Neuron (in vitro differentiated cells): ENCODE results near the gene CDYL2.

Experiments used
- H2AFZ ChIP-seq: one replicate; pipeline ENCODE4 v1.6.1; 2013; ENCODE audit warnings: low read depth, mild to moderate bottlenecking, inconsistent platforms, low read length, moderate library complexity
- H3K27me3 ChIP-seq: one replicate; pipeline ENCODE4 v1.6.1; 2013; ENCODE audit warnings: low read length; ENCODE audit not compliant: insufficient read depth
- H3K36me3 ChIP-seq: one replicate; pipeline ENCODE4 v1.6.1; 2013; ENCODE audit warnings: low read length; ENCODE audit not compliant: insufficient read depth
- H3K4me1 ChIP-seq: one replicate; pipeline ENCODE4 v1.6.1; 2013; ENCODE audit warnings: low read length; ENCODE audit not compliant: insufficient read depth
- H3K4me3 ChIP-seq: 2 replicates; pipeline ENCODE4 v1.5.1; 2013; ENCODE audit warnings: mild to moderate bottlenecking, low read length, moderate library complexity
- H3K9me3 ChIP-seq: one replicate; pipeline ENCODE4 v1.6.1; 2013; ENCODE audit warnings: low read length

The CDYL2 gene

DNA sequence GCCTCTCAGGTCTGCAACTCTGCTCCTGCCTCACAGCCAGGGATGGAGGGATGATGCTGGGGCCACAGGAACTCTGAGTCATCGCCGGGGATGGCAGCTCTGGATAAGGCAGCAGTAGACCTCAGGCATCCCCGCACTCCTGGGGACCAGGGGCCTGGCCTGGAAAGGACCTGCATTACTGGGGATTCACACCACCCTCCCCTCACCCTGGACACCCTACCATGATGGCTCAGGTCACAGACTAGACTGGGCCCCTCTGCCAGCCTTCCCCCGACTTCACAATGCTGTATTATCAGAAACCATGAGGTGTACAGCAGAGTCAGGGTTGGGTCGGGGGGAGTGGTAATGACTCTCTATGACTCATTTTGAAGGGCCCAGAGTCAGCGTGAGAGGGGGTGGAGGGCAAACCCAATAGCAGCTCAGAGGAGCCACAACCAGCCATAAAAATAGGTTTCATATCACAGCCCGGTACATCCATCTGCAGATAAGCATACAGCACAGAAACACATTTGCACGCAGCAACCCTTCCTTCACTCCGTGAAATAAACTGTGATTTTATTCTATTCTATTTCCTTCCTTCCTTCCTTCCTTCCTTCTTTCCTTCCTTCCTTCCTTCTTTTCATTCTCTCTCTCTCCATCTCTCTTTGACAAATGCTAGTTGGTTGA lies 234.8 kb downstream of the CDYL2 start:
- H3K27me3 ChIP-seq, result no peaks in the 10 kb centered on the region

DNA sequence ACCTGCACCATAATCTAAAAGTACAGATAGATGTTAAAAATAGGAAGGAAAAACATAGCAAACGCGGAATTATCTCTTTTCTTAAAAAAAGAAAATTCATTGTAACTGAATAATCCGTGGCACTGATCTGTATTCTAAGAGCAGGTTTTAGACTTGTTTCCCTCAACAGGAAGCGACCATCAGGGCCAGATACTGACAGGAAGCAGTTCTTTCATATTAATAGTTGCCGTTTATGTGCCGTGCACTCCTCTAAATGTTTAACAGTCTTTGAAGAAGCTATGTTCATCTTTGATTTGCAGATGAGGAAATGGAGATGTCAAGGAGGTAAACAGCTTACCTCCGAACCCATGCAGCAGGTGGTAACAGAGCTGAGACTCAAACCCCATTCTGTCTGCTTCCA lies 240.0 kb downstream of the CDYL2 start:
- no peaks in the 10 kb centered on the region for H3K36me3 ChIP-seq
- H3K27me3 ChIP-seq, result no peaks in the 10 kb centered on the region
- no peaks in the 10 kb centered on the region for H3K9me3 ChIP-seq
- H3K4me1 ChIP-seq, result no peaks in the 10 kb centered on the region
- no peak overlapping the region for H2AFZ ChIP-seq
- no peak overlapping the region for H3K4me3 ChIP-seq

More for the DNA sequence above, 234.8 kb downstream of the CDYL2 start:
- Histone ChIP-seq H2AFZ (no peak overlapping the region), H3K4me3 (no peak overlapping the region), H3K36me3 (no peaks in the 10 kb centered on the region), H3K4me1 (no peaks in the 10 kb centered on the region), H3K9me3 (no peaks in the 10 kb centered on the region)

DNA sequence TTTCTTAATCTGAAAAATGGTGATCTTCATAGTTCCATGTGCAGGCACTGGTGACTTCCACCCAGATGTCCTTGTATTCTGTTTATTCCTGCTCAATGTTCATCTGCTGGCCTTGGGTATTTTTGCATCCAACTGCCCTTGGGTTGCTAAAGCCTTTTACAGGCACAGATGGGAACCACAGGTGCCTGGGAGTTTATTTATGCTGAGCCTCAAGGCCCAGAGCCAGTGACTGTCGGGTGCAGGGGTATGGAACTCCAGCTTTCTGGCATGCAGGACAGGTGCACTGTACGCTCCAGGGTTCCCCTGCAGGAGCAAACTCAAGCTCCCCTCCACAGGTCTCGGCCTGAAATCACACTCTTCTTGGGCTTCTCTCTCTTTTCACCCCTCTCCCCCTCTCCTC lies 241.3 kb downstream of the CDYL2 start:
- no peak overlapping the region for H2AFZ ChIP-seq
- H3K9me3 ChIP-seq, result no peaks in the 10 kb centered on the region
- H3K4me1 ChIP-seq, result no peaks in the 10 kb centered on the region
- H3K4me3 ChIP-seq, result no peak overlapping the region
- H3K36me3 ChIP-seq, result no peaks in the 10 kb centered on the region
- H3K27me3 ChIP-seq, result no peaks in the 10 kb centered on the region

DNA sequence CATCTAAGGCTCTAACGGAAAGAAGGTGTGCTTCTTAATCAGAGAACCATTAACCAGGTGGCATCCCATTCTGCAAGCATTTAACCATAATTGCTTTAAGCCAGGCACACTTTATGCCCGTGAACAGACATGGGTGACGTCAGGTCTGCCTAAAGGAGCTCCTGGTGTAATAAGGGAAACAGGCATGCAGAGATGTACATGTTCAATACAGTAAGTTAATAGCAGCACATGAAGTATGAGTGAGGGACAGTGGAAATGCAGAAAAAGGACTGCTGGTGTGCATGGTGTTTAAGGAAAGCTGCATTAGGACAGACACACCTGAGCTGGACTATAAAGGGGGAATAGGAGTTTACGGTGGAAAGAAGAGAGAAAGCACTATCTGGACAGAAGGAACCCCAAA lies 245.0 kb downstream of the CDYL2 start:
- Histone ChIP-seq H2AFZ (no peak overlapping the region), H3K4me1 (no peaks in the 10 kb centered on the region), H3K4me3 (no peak overlapping the region), H3K36me3 (no peaks in the 10 kb centered on the region), H3K9me3 (no peaks in the 10 kb centered on the region), H3K27me3 (no peaks in the 10 kb centered on the region)

DNA sequence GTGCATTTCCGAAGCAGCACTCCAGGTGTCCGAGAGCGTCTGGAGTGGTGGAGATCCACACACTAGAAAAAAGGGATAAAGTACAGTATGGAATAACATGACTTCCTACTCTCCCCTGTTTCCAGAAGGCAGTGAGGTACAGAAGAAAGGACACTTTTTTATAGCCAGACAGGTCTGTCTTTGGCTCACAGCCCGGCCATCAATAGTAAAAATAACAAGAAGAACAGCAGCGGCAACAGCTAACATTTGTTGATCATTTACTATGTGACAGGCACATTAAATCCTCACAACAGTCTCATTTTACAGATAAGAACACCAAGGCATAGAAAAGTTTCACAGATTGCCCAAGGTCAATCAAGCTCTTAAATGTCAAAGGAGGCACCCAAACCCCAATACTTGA lies 247.4 kb downstream of the CDYL2 start:
- no peaks in the 10 kb centered on the region for H3K4me1 ChIP-seq
- H3K27me3 ChIP-seq, result no peaks in the 10 kb centered on the region
- no peak overlapping the region for H2AFZ ChIP-seq
- H3K4me3 ChIP-seq, result no peak overlapping the region
- no peaks in the 10 kb centered on the region for H3K36me3 ChIP-seq
- no peaks in the 10 kb centered on the region for H3K9me3 ChIP-seq

DNA sequence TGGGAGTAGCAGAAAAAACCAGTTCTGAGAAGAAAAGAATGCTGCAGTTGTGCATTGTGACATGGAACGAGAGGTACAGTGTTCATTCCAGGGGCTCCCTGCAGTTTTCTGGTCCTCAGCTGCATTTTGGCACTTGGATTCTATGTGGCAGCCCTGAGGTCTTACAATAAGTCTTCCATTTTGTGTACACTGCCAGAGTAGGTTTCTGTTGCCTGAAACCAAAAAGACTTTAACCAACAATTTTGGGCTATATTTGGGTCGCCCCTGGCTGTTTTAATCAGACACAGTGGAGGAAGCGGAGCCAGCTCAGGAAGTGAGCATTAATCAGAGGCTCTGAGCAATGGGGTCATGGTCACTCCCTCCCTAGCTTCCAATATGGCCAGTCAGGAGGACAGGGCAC lies 247.9 kb downstream of the CDYL2 start:
- H3K36me3 ChIP-seq, result no peaks in the 10 kb centered on the region
- H3K4me1 ChIP-seq, result no peaks in the 10 kb centered on the region
- no peak overlapping the region for H3K4me3 ChIP-seq

DNA sequence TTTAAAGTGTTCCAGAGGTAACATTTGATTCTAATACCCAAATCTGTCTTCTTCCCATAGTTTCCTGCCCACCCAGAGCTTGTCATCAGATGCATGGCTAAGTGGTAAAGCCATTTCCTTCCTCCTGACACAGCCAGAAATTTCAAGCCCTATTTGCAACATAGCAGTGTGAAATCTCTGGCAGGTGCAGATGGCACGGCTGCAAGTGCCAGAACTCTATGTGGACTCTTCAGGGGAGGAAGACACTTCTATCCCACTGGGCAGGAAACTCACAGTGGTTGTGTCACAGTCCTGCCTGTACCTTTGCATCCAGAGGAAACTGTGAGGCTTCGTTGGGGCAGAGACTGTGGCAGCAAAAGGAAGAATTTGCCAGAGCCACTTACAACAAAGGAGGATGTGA lies 250.4 kb downstream of the CDYL2 start:
- Histone ChIP-seq H3K4me1 (no peaks in the 10 kb centered on the region), H3K36me3 (no peaks in the 10 kb centered on the region), H2AFZ (no peak overlapping the region), H3K27me3 (peaks cover 4% of the 10 kb centered on the region), H3K9me3 (no peaks in the 10 kb centered on the region), H3K4me3 (no peak overlapping the region)

More for the DNA sequence above, 247.9 kb downstream of the CDYL2 start:
- Histone ChIP-seq H3K9me3 (no peaks in the 10 kb centered on the region), H3K27me3 (no peaks in the 10 kb centered on the region), H2AFZ (no peak overlapping the region)

DNA sequence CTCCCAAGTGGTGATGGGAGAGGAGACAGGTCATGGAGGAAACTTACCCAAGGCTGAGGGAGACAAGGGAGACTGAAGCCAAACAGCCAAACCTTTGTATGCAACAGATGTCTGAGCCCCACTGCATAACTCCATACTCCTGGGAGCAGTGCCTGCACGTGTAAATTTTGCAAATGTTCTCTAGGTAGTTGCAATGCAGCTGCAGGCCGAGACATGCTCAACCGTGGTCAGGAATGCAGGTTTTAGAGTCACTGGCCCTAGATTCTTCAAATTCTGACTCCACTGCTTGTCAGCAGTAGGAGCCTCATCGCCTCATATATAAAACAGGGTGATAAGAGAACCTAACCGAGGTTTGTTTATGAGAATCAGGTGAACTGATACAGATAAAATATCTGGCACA lies 252.1 kb downstream of the CDYL2 start:
- no peaks in the 10 kb centered on the region for H3K36me3 ChIP-seq
- no peak overlapping the region for H3K4me3 ChIP-seq
- peaks cover 4% of the 10 kb centered on the region for H3K27me3 ChIP-seq
- no peak overlapping the region for H2AFZ ChIP-seq
- no peaks in the 10 kb centered on the region for H3K4me1 ChIP-seq
- no peaks in the 10 kb centered on the region for H3K9me3 ChIP-seq
